Heart left ventricle (tissue), 16 donors: Measurements from ENCODE around the gene SLC35B4. TPM values are rescaled to one million over a fixed set of nuclear protein-coding genes. Genes with fewer than 3 reads are reported as not detected.

Experiments
- ATAC-seq, 4 donors: fragments of 200-7000 bp; cut with Tn5 transposase; one replicate each; pipeline ENCODE4 v1.9.1; 2020 to 2022; ENCODE audit warnings: moderate library complexity in 4 of 4, mild to moderate bottlenecking in 3 of 4, moderate number of reproducible peaks in 1 of 4
- DNase-seq, 5 donors: peaks; one replicate each; pipeline ENCODE4 v3.0.0-alpha.2; 2020
- H3K27ac ChIP-seq, 12 donors: fragments of 200-600 bp; sonication (generic) in 4 of 12; one replicate each; pipeline versions ENCODE4 v1.5.0 to v1.8.0; 2016 to 2022; ENCODE audit warnings: mild to moderate bottlenecking in 2 of 12
- H3K27me3 ChIP-seq, 9 donors: fragments of 200-600 bp; sonication (generic) in 2 of 9; one replicate each; pipeline versions ENCODE4 v1.5.1 to v1.8.0; 2016 to 2022; ENCODE audit warnings: mild to moderate bottlenecking in 3 of 9
- H3K36me3 ChIP-seq, 9 donors: fragments of 200-600 bp; sonication (generic) in 2 of 9; one replicate each; pipeline versions ENCODE4 v1.5.0 to v1.8.0; 2018 to 2022; ENCODE audit warnings: mild to moderate bottlenecking in 2 of 9
- H3K4me1 ChIP-seq, 12 donors: fragments of 200-600 bp; sonication (generic) in 4 of 12; one replicate each; pipeline versions ENCODE4 v1.5.0 to v1.8.0; 2016 to 2022; ENCODE audit warnings: mild to moderate bottlenecking in 3 of 12
- H3K4me3 ChIP-seq, 12 donors: fragments of 200-600 bp; sonication (generic) in 4 of 12; one replicate each; pipeline versions ENCODE4 v1.5.0 to v1.8.0; 2017 to 2022; ENCODE audit warnings: mild to moderate bottlenecking in 9 of 12, moderate library complexity in 4 of 12
- H3K9me3 ChIP-seq, 12 donors: fragments of 200-600 bp; sonication (generic) in 4 of 12; one replicate each; pipeline versions ENCODE4 v1.5.0 to v1.8.0; 2016 to 2022; ENCODE audit warnings: mild to moderate bottlenecking in 1 of 12
- CTCF ChIP-seq, 12 donors: fragments of 200-600 bp; sonication (generic) in 4 of 12; IDR thresholded peaks; one replicate each; pipeline versions ENCODE4 v1.5.0 to v1.8.0; 2018 to 2022; ENCODE audit warnings: antibody characterized with exemption in 12 of 12, mild to moderate bottlenecking in 5 of 12
- POLR2A ChIP-seq, 2 donors: fragments of 450-650 bp; IDR thresholded peaks; one replicate each; pipeline ENCODE4 v1.6.1; 2017; ENCODE audit warnings: antibody characterized with exemption in 2 of 2, mild to moderate bottlenecking in 2 of 2, moderate library complexity in 2 of 2
- WGBS, 4 donors: extraction: QIAGEN DNeasy Blood & Tissue Kit in 2 of 4; methylation state at CpG; one replicate each; pipeline versions ENCODE4 v1.1.5 to v1.1.7; 2013 to 2018; 5-methylcytosine and 5-hydroxymethylcytosine counted together
- intact Hi-C, 10 donors: fragments of 100-400 bp; cut with DNase I; formaldehyde crosslinking; loops; one replicate each; pipeline versions ENCODE4 v1.11.1 to v1.14.2; 2022
- polyA plus RNA-seq, 2 donors: library from polyadenylated mRNA; stranded (reverse); fragments of 200-250 nt; gene quantifications; one replicate each; pipeline ENCODE4 v1.2.3, GENCODE V29; 2013
- total RNA-seq, 9 donors: library from RNA; depleted of rRNA in 2 of 9; stranded (reverse); fragments of >200 nt in 2 of 9; fragmentation: NEBNext Ultra II Directional in 3 of 9; extraction: Animal tissue kit (Norgen Biotek cat#: 25700) in 3 of 9; gene quantifications; one replicate each; pipeline versions ENCODE4 v1.1.0 to v1.2.4, GENCODE V29; 2016 to 2023
- donor health status: ischemic (EF 13 %, LVEDD 7.1; RV severe dilation, severe dysfunction).
- donor health status: healthy with polysubstance abuse.
- donor health status: DM: no; HTN: yes; CAD: no.
- donor health status: DM: no; HTN: no; CAD: no.
- donor health status: ischemic (EF 25% LVEDD 6.9; RV normal size, moderate dysfunction).
- donor health status: ischemic (EF 25% LVEDD 5.7; RV mildly dilated, moderate dysfunction).
- donor health status: healthy.
- donor health status: DM: yes; HTN: yes; CAD: no.
- donor health status: ischemic (EF 35%, LVEDD 5.7; RV mildly dilated, moderate dysfunction).
- donor health status: nonischemic (EF 11% LVEDD 7.7; RV severe dilation, severe dysfunction).
- donor health status: DM: yes; HTN: yes; CAD: no.
- donor health status: PGD.
- donor health status: ischemic (EF 29% LVEDD 5.4; RV normal size, mild dysfunction).
- donor health status: nonischemic (EF 23%, LVEDD 6.1; RV moderate dilation, normal function).

Gene SLC35B4
- total and polyA plus RNA-seq, 11 donors, result 2.6 to 8.6 (median 5.4) TPM

GRCh38 chr7:134284011-134284410 is 32.7 kb downstream of the SLC35B4 start:
- no peak overlapping the region for H3K27ac ChIP-seq
- WGBS, 4 donors, result 43 to 51% (median 47%) methylated on average over 6 of the region's 6 CpGs
- H3K4me3 ChIP-seq, result no peak overlapping the region
- H3K36me3 ChIP-seq, result no peaks in the 10 kb centered on the region
- intact Hi-C loops, result no loop called here
- no peaks in the 10 kb centered on the region for H3K9me3 ChIP-seq
- H3K27me3 ChIP-seq, result peaks cover 0 to 26% (median 3%) of the 10 kb centered on the region in 9 donors
- DNase-seq, result no peak
- no peak for ATAC-seq
- TF ChIP-seq POLR2A (IDR thresholded peaks at IDR 0.05), result no peak
- TF ChIP-seq CTCF (IDR thresholded peaks at IDR 0.05), result no peak
- H3K4me1 ChIP-seq, result no peaks in the 10 kb centered on the region

- DNase-seq (no peak), ATAC-seq (no peak)
- Histone ChIP-seq H3K9me3 (no peaks in the 10 kb centered on the region), H3K4me3 (no peak overlapping the region), H3K36me3 (no peaks in the 10 kb centered on the region), H3K27me3 (peaks cover 0 to 26% (median 3%) of the 10 kb centered on the region in 9 donors), H3K4me1 (no peaks in the 10 kb centered on the region), H3K27ac (no peak overlapping the region)
- intact Hi-C loops, result no loop called here
- TF ChIP-seq POLR2A (IDR thresholded peaks at IDR 0.05), result no peak
- TF ChIP-seq CTCF (IDR thresholded peaks at IDR 0.05), result no peak
- WGBS, 4 donors, result 60 to 66% (median 62%) methylated on average over 2 of the region's 2 CpGs
These were observed 36.2 kb downstream of the SLC35B4 start for GRCh38 chr7:134280508-134280907.

- H3K4me1 ChIP-seq, result no peaks in the 10 kb centered on the region
- ATAC-seq, result no peak
- DNase-seq, result no peak
- intact Hi-C loops, result no loop called here
- no peak overlapping the region for H3K4me3 ChIP-seq
- peaks cover 0 to 24% (median 3%) of the 10 kb centered on the region in 9 donors for H3K27me3 ChIP-seq
- H3K36me3 ChIP-seq, result no peaks in the 10 kb centered on the region
- no peaks in the 10 kb centered on the region for H3K9me3 ChIP-seq
- H3K27ac ChIP-seq, result no peak overlapping the region
- TF ChIP-seq POLR2A (IDR thresholded peaks at IDR 0.05) (no peak), CTCF (IDR thresholded peaks at IDR 0.05) (no peak)
These were observed 36.8 kb downstream of the SLC35B4 start for GRCh38 chr7:134279898-134280297.

- DNase-seq (no peak), ATAC-seq (no peak)
- WGBS, 4 donors, result 52 to 77% (median 61%) methylated on average over 3 of the region's 3 CpGs
- Histone ChIP-seq H3K9me3 (no peaks in the 10 kb centered on the region), H3K4me1 (no peaks in the 10 kb centered on the region), H3K36me3 (no peaks in the 10 kb centered on the region), H3K27me3 (peaks cover 0 to 24% (median 3%) of the 10 kb centered on the region in 9 donors), H3K27ac (no peak overlapping the region), H3K4me3 (no peak overlapping the region)
- no peak for TF ChIP-seq POLR2A (IDR thresholded peaks at IDR 0.05)
- no peak for TF ChIP-seq CTCF (IDR thresholded peaks at IDR 0.05)
- intact Hi-C loops, result no loop called here
These were observed 37.4 kb downstream of the SLC35B4 start for GRCh38 chr7:134279336-134279735.
